HEK293T (cell line): ENCODE measurements around the gene RAPH1.

Experiments
- CTCF ChIA-PET: fragments of 350-600 bp; formaldehyde crosslinking; extraction: SDS; loops from one replicate; lab custom pipeline; 2021; ENCODE audit warnings: antibody characterized with exemption, inconsistent platforms; lab: Yijun Ruan, JAX
- POLR2A ChIA-PET: fragments of 350-600 bp; formaldehyde crosslinking; extraction: SDS; loops from one replicate; lab custom pipeline; 2020; ENCODE audit warnings: antibody characterized with exemption, inconsistent platforms; lab: Yijun Ruan, JAX
- DNase-seq: peaks from one replicate; pipeline ENCODE4 v3.0.0; 2012; ENCODE audit warnings: mixed read lengths; ENCODE audit errors: extremely low spot score
- ARNT ChIP-seq: fragments of 450-650 bp; IDR thresholded peaks from 2 replicates; pipeline ENCODE4 v1.6.1; 2017; ENCODE audit warnings: mild to moderate bottlenecking
- BHLHE40 ChIP-seq: fragments of 450-650 bp; IDR thresholded peaks from 2 replicates; pipeline ENCODE4 v1.6.1; 2016; ENCODE audit warnings: mild to moderate bottlenecking, moderate library complexity, borderline replicate concordance
- CTBP1 ChIP-seq: fragments of 450-650 bp; IDR thresholded peaks from 2 replicates; pipeline ENCODE4 v1.6.1; 2016; ENCODE audit warnings: borderline replicate concordance
- ELF4 ChIP-seq: fragments of 450-650 bp; IDR thresholded peaks from 2 replicates; pipeline ENCODE4 v1.6.1; 2017; ENCODE audit warnings: antibody characterized with exemption
- FOXA1 ChIP-seq: fragments of 450-650 bp; IDR thresholded peaks from 2 replicates; pipeline ENCODE4 v1.6.1; 2016; ENCODE audit warnings: mild to moderate bottlenecking
- FOXK2 ChIP-seq: fragments of 450-650 bp; IDR thresholded peaks from 2 replicates; pipeline ENCODE4 v1.6.1; 2016; ENCODE audit warnings: mild to moderate bottlenecking
- FOXM1 ChIP-seq: fragments of 450-650 bp; IDR thresholded peaks from 2 replicates; pipeline ENCODE4 v1.6.1; 2017; ENCODE audit warnings: mild to moderate bottlenecking, borderline replicate concordance
- HDGF ChIP-seq: fragments of 450-650 bp; IDR thresholded peaks from 2 replicates; pipeline ENCODE4 v1.6.1; 2017; ENCODE audit warnings: antibody characterized with exemption, borderline replicate concordance
- L3MBTL2 ChIP-seq: fragments of 450-650 bp; conservative IDR thresholded peaks from 2 replicates; pipeline ENCODE4 v1.6.1; 2016; ENCODE audit warnings: mild to moderate bottlenecking
- LEF1 ChIP-seq: fragments of 450-650 bp; IDR thresholded peaks from 2 replicates; pipeline ENCODE4 v1.6.1; 2017; ENCODE audit warnings: mild to moderate bottlenecking, borderline replicate concordance
- NFRKB ChIP-seq: fragments of 450-650 bp; IDR thresholded peaks from 2 replicates; pipeline ENCODE4 v1.6.1; 2016; ENCODE audit warnings: mild to moderate bottlenecking, moderate library complexity
- SP1 ChIP-seq: fragments of 450-650 bp; IDR thresholded peaks from 2 replicates; pipeline ENCODE4 v1.6.1; 2017
- SUZ12 ChIP-seq: fragments of 450-650 bp; IDR thresholded peaks from 2 replicates; pipeline ENCODE4 v1.6.1; 2016; ENCODE audit warnings: mild to moderate bottlenecking
- TARDBP ChIP-seq: fragments of 450-650 bp; IDR thresholded peaks from 2 replicates; pipeline ENCODE4 v1.6.1; 2016
- ZNF384 ChIP-seq: fragments of 450-650 bp; IDR thresholded peaks from 2 replicates; pipeline ENCODE4 v1.6.1; 2016
- TF ChIP-seq, protein P1 (sequence below): fragments of 450-650 bp; IDR thresholded peaks from 2 replicates; pipeline ENCODE4 v1.6.1; 2016

RAPH1 gene

GRCh38 chr2:203492965-203493364, 42.1 kb downstream of the RAPH1 start:
- DNase-seq: no peak
- ChIA-PET CTCF (no interaction called here), POLR2A (no interaction called here)
- TF ChIP-seq, protein P1, sequence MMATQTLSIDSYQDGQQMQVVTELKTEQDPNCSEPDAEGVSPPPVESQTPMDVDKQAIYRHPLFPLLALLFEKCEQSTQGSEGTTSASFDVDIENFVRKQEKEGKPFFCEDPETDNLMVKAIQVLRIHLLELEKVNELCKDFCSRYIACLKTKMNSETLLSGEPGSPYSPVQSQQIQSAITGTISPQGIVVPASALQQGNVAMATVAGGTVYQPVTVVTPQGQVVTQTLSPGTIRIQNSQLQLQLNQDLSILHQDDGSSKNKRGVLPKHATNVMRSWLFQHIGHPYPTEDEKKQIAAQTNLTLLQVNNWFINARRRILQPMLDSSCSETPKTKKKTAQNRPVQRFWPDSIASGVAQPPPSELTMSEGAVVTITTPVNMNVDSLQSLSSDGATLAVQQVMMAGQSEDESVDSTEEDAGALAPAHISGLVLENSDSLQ: no peak
- TF ChIP-seq ZNF384 (no peak), NFRKB (no peak), FOXK2 (no peak), L3MBTL2 (no peak), TARDBP (no peak), SUZ12 (no peak), CTBP1 (no peak)

DNA sequence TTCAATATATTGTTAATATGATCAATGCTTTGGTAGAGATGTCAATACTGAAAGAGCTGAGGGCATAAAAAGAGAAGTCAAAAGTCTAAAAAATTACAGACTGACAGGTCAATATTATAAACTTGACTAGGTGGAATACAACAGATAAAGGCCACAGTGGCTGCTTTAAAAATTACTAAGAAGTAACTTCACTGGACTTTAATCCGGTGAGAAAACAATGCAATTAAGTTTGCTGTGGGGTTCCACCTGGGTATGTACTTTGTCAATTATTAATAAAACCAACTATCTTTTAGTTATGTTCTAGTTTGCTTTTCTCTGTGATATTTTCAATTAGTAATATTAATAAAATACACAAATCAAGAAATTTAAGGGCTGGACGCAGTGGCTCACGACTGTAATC, 44.7 kb downstream of the RAPH1 start:
- POLR2A ChIA-PET: no interaction called here
- CTCF ChIA-PET: no interaction called here
- no peak for TF ChIP-seq NFRKB
- TF ChIP-seq HDGF: no peak
- TF ChIP-seq TARDBP: no peak
- TF ChIP-seq FOXA1: no peak
- TF ChIP-seq SUZ12: no peak
- TF ChIP-seq CTBP1: no peak
- TF ChIP-seq ZNF384: no peak
- TF ChIP-seq BHLHE40: no peak
- TF ChIP-seq, protein P1: no peak
- no peak for TF ChIP-seq SP1
- no peak for TF ChIP-seq FOXK2
- DNase-seq: no peak

DNA sequence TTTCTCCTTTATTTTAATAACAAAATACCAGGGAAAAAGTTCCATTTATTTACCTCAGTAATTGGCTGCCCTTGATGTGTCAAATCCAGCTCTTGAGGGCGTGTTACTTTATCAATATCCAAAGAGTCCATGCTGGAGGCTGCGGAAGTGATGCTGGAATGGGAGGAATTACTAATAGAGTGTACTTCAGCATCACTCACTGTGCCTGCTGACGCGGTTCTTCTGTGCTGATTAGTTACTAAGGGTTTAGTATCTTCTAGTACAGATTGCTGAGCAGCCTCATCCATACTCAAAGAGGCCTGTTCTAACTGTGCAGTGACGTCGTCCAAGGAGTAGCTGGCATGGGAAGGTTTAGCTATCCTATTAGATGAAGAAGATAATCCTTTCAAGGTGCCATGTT, 45.6 kb downstream of the RAPH1 start:
- POLR2A ChIA-PET: no interaction called here
- no peak for TF ChIP-seq ZNF384
- CTCF ChIA-PET: no interaction called here
- no peak for DNase-seq

- CTCF ChIA-PET: no interaction called here
- POLR2A ChIA-PET: no interaction called here
- DNase-seq: no peak
- TF ChIP-seq NFRKB (no peak), HDGF (no peak), LEF1 (no peak), ARNT (no peak), CTBP1 (no peak), ELF4 (no peak), BHLHE40 (no peak), FOXA1 (no peak), FOXM1 (no peak), L3MBTL2 (no peak), ZNF384 (no peak), SP1 (no peak), SUZ12 (no peak), TARDBP (no peak), FOXK2 (no peak)
- TF ChIP-seq, protein P1: no peak
These were observed 50.6 kb downstream of the RAPH1 start for GRCh38 chr2:203484266-203485112.

DNA sequence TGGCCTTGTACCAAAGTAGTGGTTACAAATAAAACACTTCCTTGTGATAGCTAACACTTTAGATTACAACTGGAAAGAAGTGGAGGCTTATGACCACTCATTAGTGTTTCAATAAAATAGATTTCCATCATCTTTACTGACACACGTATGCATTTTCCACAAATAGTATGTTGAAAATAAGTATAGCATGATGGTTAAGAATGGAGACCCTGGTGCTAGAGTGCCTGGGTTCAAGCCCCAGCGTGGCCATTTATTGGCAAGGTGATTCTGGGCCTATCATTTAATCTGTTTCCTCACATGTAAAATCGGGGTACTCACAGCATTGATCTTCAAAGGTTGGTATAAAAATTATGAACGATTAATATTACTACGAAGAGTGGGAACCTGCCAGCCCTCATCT, 54.5 kb downstream of the RAPH1 start:
- TF ChIP-seq ARNT: no peak
- TF ChIP-seq SP1: no peak
- no peak for TF ChIP-seq L3MBTL2
- no peak for TF ChIP-seq SUZ12
- no peak for TF ChIP-seq FOXA1
- TF ChIP-seq HDGF: no peak
- TF ChIP-seq CTBP1: no peak
- no peak for TF ChIP-seq BHLHE40
- TF ChIP-seq ELF4: no peak
- no peak for TF ChIP-seq FOXM1
- TF ChIP-seq FOXK2: no peak
- TF ChIP-seq, protein P1: no peak
- TF ChIP-seq ZNF384: no peak
- no peak for TF ChIP-seq LEF1
- no peak for DNase-seq
- POLR2A ChIA-PET: no interaction called here
- CTCF ChIA-PET: interaction anchor here (1.1 kb wide), 1 partner anchor 12 kb away, joined by 3 read pairs; no protein-coding TSS in a partner anchor

DNA sequence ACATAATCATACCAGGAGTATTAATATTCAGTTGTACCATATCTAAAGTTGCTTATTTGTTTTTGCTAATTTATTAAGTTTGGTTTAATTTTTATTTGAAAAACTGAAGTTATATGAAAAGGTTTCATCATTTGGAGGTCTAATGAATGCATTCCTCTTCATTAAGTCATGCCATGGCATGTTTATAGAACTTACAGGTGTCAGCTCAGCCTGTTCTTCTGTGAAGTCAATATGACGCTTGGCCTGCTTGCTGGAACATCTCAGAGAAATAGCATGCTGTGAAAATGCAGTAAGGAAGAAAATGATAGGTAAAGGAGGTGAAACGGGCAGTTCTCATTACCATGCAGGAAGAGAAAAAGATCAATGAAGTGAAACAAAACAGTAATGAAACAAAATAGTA, 58.2 kb downstream of the RAPH1 start:
- ChIA-PET POLR2A (no interaction called here), CTCF (no interaction called here)
- TF ChIP-seq ARNT (no peak), NFRKB (no peak), TARDBP (no peak), SUZ12 (no peak), LEF1 (no peak)
- no peak for DNase-seq
